GM23248 (cell line): Measurements from ENCODE around the gene ARGLU1. TPM values are rescaled to one million over a fixed set of nuclear protein-coding genes. Genes with fewer than 3 reads are reported as not detected.
A peak's percentile ranks its signal among the peaks of the same experiment; 100 is the strongest.

Experiments used
- DNase-seq: peaks from one replicate; pipeline ENCODE4 v3.0.0-alpha.2; 2015
- H2AFZ ChIP-seq: fragments of 200-600 bp; sonication (generic); 2 replicates; pipeline ENCODE4 v1.6.1; 2016; ENCODE audit warnings: antibody characterized with exemption
- H3F3A ChIP-seq: fragments of 200-600 bp; sonication (generic); 2 replicates; pipeline ENCODE4 v1.6.1; 2016; ENCODE audit warnings: mild to moderate bottlenecking, antibody characterized with exemption, mixed run types; ENCODE audit not compliant: insufficient read depth
- H3K27ac ChIP-seq: fragments of 200-600 bp; sonication (generic); 2 replicates; pipeline ENCODE4 v1.5.1; 2016; ENCODE audit warnings: mild to moderate bottlenecking
- H3K27me3 ChIP-seq: fragments of 200-600 bp; sonication (generic); replicated peaks from 2 replicates; pipeline ENCODE4 v1.6.1; 2016; ENCODE audit warnings: mild to moderate bottlenecking; ENCODE audit not compliant: insufficient read depth
- H3K36me3 ChIP-seq: fragments of 200-600 bp; sonication (generic); 2 replicates; pipeline ENCODE4 v1.6.1; 2016; ENCODE audit warnings: low read depth, mild to moderate bottlenecking
- H3K4me1 ChIP-seq: fragments of 200-600 bp; sonication (generic); 2 replicates; pipeline ENCODE4 v1.6.1; 2016; ENCODE audit warnings: mild to moderate bottlenecking; ENCODE audit not compliant: insufficient read depth
- H3K4me2 ChIP-seq: fragments of 200-600 bp; sonication (generic); one replicate; pipeline ENCODE4 v1.6.1; 2016; ENCODE audit warnings: mild to moderate bottlenecking; ENCODE audit not compliant: unreplicated experiment
- H3K4me3 ChIP-seq: fragments of 200-600 bp; sonication (generic); 2 replicates; pipeline ENCODE4 v1.5.1; 2016; ENCODE audit warnings: mild to moderate bottlenecking
- H3K79me2 ChIP-seq: fragments of 200-600 bp; sonication (generic); 2 replicates; pipeline ENCODE4 v1.6.1; 2016; ENCODE audit warnings: mild to moderate bottlenecking; ENCODE audit not compliant: insufficient read depth
- H3K9ac ChIP-seq: fragments of 200-600 bp; sonication (generic); 2 replicates; pipeline ENCODE4 v1.6.1; 2016; ENCODE audit warnings: mild to moderate bottlenecking
- H3K9me2 ChIP-seq: fragments of 200-600 bp; sonication (generic); 2 replicates; pipeline ENCODE4 v1.6.1; 2016; ENCODE audit warnings: mixed run types, mild to moderate bottlenecking, moderate library complexity; ENCODE audit not compliant: insufficient read depth
- H3K9me3 ChIP-seq: fragments of 200-600 bp; sonication (generic); one replicate; pipeline ENCODE4 v1.6.1; 2017; ENCODE audit warnings: low read depth
- H4K20me1 ChIP-seq: fragments of 200-600 bp; sonication (generic); 2 replicates; pipeline ENCODE4 v1.6.0; 2016; ENCODE audit not compliant: insufficient read depth
- EZH2 ChIP-seq: fragments of 200-600 bp; sonication (generic); IDR thresholded peaks from 2 replicates; pipeline ENCODE4 v1.6.1; 2018; ENCODE audit warnings: antibody characterized with exemption, mild to moderate bottlenecking; ENCODE audit not compliant: insufficient read depth, poor library complexity, severe bottlenecking
- EZH2phosphoT487 ChIP-seq: fragments of 200-600 bp; sonication (generic); IDR thresholded peaks from 2 replicates; pipeline ENCODE4 v1.6.1; 2018; ENCODE audit warnings: antibody characterized with exemption, moderate library complexity, mild to moderate bottlenecking, low read depth; ENCODE audit not compliant: insufficient read depth
- WGBS, 2 experiments: methylation state at CpG; one replicate each; pipeline ENCODE4 v1.1.6; 2015 to 2017; ENCODE audit warnings: low lambda C conversion rate in 2 of 2, low coverage in 1 of 2; ENCODE audit errors: missing lambda C conversion rate in 2 of 2; 5-methylcytosine and 5-hydroxymethylcytosine counted together
- in situ Hi-C: fragments of 300-500 bp; cut with MboI; formaldehyde crosslinking; loops from 2 replicates; pipeline ENCODE4 v1.15.0; 2020
- polyA plus RNA-seq: library from polyadenylated mRNA; unstranded; fragments of >200 nt; fragmentation: Nextera tagmentation; extraction: Ambion mirVana; gene quantifications from 2 replicates; pipeline ENCODE4 v1.2.1, GENCODE V29; 2016
- total RNA-seq: library from RNA; depleted of rRNA; stranded (reverse); fragments of >200 nt; shearing (Covaris generic); gene quantifications from 2 replicates; pipeline ENCODE4 v1.2.3, GENCODE V29; 2014

The ARGLU1 gene
- total and polyA plus RNA-seq, 2 experiments from 2014 or later, result 38.4 to 61.5 TPM

DNA sequence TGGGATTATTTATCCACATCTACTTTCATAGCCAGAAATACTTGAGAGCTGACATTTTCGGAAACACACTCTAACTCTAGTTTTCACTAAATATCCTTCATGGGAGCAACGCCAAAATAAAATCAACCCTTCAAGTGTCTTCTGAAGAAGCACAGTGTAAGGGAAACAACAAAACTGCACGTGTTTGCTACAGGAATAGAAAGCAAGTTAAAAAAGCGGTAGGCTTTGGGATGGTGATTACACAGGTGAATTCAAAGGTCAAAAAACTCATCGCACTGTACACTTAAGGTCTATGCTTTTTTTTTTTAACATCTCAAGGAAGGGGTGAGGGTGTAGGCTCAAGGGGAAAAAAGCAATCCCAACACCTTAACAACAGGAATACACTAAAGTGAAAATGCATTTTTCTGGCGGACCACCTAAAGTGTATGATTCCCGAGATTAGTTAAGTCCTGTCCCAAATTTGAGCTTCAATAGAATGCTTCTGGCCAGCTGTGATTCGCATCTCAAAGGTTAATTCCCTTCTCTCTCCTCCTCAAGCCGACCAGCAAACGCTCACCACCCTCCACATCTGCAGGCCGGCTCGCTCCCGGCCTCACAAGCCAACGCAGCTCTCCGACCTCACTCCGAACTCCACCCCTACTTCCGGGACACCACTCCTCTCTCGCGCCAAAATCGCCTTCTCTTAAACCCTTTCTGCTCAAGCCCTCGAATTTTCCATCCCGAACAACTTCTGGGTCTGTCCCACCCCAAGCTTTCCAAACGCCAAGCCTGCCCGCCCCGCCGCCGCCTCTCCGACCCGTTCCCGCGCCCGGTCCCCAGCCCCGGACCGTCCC lies 1.1 kb downstream of the ARGLU1 start:
- peaks cover 57% of the 10 kb centered on the region for H3K79me2 ChIP-seq
- TF ChIP-seq EZH2 (no peak), EZH2phosphoT487 (no peak)
- H3K9ac ChIP-seq, result peak overlapping the region; percentile 94
- DNase-seq, result peak; percentile 84
- H4K20me1 ChIP-seq, result peaks cover 45% of the 10 kb centered on the region
- H3F3A ChIP-seq, result no peaks in the 10 kb centered on the region
- no peaks in the 10 kb centered on the region for H3K9me2 ChIP-seq
- H3K27me3 ChIP-seq, result no peaks in the 10 kb centered on the region
- H3K4me3 ChIP-seq, result peak overlapping the region; percentile 87
- no peaks in the 10 kb centered on the region for H3K9me3 ChIP-seq
- in situ Hi-C loops, result no loop called here
- peaks cover 35% of the 10 kb centered on the region for H3K4me1 ChIP-seq
- peak overlapping the region; percentile 95 for H2AFZ ChIP-seq
- H3K36me3 ChIP-seq, result no peaks in the 10 kb centered on the region
- H3K27ac ChIP-seq, result peak overlapping the region; percentile 89
- peak overlapping the region; percentile 92 for H3K4me2 ChIP-seq
- 2 to 3% methylated on average over 22 to 34 of the region's 34 CpGs for WGBS, 2 experiments

GRCh38 chr13:106565127-106565775 lies 2.7 kb downstream of the ARGLU1 start:
- Histone ChIP-seq H2AFZ (no peak overlapping the region), H3F3A (no peaks in the 10 kb centered on the region), H4K20me1 (peaks cover 58% of the 10 kb centered on the region), H3K9me2 (no peaks in the 10 kb centered on the region), H3K36me3 (no peaks in the 10 kb centered on the region), H3K9me3 (no peaks in the 10 kb centered on the region), H3K27ac (no peak overlapping the region), H3K4me3 (peak overlapping the region; percentile 87), H3K4me1 (peaks cover 35% of the 10 kb centered on the region), H3K9ac (peak overlapping the region; percentile 94; the same call in 1 of the 2 replicates), H3K27me3 (no peaks in the 10 kb centered on the region), H3K79me2 (peaks cover 74% of the 10 kb centered on the region), H3K4me2 (peak overlapping the region; percentile 92)
- in situ Hi-C loops, result no loop called here
- WGBS, 2 experiments, result 48 to 54% methylated on average over 4 of the region's 4 CpGs
- TF ChIP-seq EZH2 (no peak), EZH2phosphoT487 (no peak)
- DNase-seq, result no peak

- H3K36me3 ChIP-seq, result peaks cover 18% of the 10 kb centered on the region
- peaks cover 100% of the 10 kb centered on the region for H3K79me2 ChIP-seq
- no peaks in the 10 kb centered on the region for H3F3A ChIP-seq
- peaks cover 58% of the 10 kb centered on the region for H4K20me1 ChIP-seq
- TF ChIP-seq EZH2phosphoT487 (no peak), EZH2 (no peak)
- WGBS, 2 experiments, result 33 to 44% methylated on average over 1 of the region's 1 CpG
- no peaks in the 10 kb centered on the region for H3K9me2 ChIP-seq
- H3K9ac ChIP-seq, result no peak overlapping the region
- no peak overlapping the region for H2AFZ ChIP-seq
- no peaks in the 10 kb centered on the region for H3K9me3 ChIP-seq
- no peak overlapping the region for H3K4me3 ChIP-seq
- peaks cover 35% of the 10 kb centered on the region for H3K4me1 ChIP-seq
- no peak overlapping the region for H3K4me2 ChIP-seq
- no peak for DNase-seq
- in situ Hi-C loops, result no loop called here
- H3K27ac ChIP-seq, result no peak overlapping the region
- no peaks in the 10 kb centered on the region for H3K27me3 ChIP-seq
Measured at GRCh38 chr13:106562301-106562700, 5.6 kb downstream of the ARGLU1 start.

DNA sequence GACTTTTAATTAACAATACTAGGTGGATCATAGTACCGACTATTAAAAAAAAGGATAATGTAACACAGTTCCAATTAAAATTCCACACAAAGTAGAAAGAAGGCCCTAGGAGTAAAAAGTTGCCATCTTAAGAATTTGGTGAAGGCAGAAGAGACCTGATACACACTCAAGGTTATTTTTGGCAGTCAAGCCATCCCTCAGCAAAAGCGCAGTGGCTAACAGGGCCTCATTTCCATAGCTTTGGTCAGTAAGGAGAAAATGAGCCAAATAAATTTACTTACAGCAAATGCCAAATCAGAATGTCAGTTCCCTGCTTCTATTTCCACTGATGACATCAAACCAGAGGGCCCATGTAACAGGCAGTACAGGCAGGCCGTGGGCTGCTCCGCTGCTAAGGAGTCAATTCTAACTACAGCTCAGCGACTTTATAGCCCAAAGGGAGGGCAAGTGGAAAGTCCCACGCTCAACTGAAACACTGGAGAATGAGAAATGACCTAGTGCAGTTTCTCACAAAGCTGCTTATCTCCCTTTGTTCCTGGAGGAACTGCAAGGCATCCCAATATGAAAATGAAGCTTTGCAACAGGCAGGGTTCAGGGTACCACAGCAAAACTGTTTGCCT lies 6.3 kb downstream of the ARGLU1 start:
- Histone ChIP-seq H3F3A (0 out of 2 replicates have a peak, but pooled peaks cover 1% of the 10 kb centered on the region), H3K36me3 (peaks cover 24% of the 10 kb centered on the region), H3K9ac (no peak overlapping the region), H3K79me2 (peaks cover 100% of the 10 kb centered on the region), H3K9me2 (no peaks in the 10 kb centered on the region), H3K4me2 (no peak overlapping the region), H4K20me1 (peaks cover 57% of the 10 kb centered on the region), H3K4me1 (peaks cover 35% of the 10 kb centered on the region), H3K4me3 (no peak overlapping the region), H3K27ac (no peak overlapping the region), H3K9me3 (no peaks in the 10 kb centered on the region), H3K27me3 (no peaks in the 10 kb centered on the region), H2AFZ (no peak overlapping the region)
- no peak for DNase-seq
- in situ Hi-C loops, result no loop called here
- 75 to 76% methylated on average over 6 of the region's 6 CpGs for WGBS, 2 experiments
- TF ChIP-seq EZH2phosphoT487 (no peak), EZH2 (no peak)
